Astrocyte (in vitro differentiated cells and primary cell): ENCODE data around the gene DTNA. TPM values are rescaled to one million over a fixed set of nuclear protein-coding genes. Genes with fewer than 3 reads are reported as not detected.

Source experiments
- DNase-seq: peaks from one replicate; pipeline ENCODE4 v3.0.0-alpha.2; 2010; ENCODE audit warnings: low read depth
- FAIRE-seq: peaks from 2 replicates; lab custom pipeline; 2011; peaks lifted over from hg19 to GRCh38; lab: Jason Lieb, UNC
- H2AFZ ChIP-seq: 2 replicates; pipeline ENCODE4 v1.6.0; 2012; ENCODE audit warnings: low read depth, low read length, inconsistent platforms
- H3K27ac ChIP-seq: 2 replicates; pipeline ENCODE4 v1.5.1; 2011; ENCODE audit warnings: low read depth, low read length, inconsistent platforms
- H3K27me3 ChIP-seq: 2 replicates; pipeline ENCODE4 v1.6.0; 2011; ENCODE audit warnings: low read length, inconsistent platforms; ENCODE audit not compliant: insufficient read depth
- H3K36me3 ChIP-seq: 2 replicates; pipeline ENCODE4 v1.5.1; 2011; ENCODE audit warnings: low read length, inconsistent platforms; ENCODE audit not compliant: insufficient read depth
- H3K4me1 ChIP-seq: 2 replicates; pipeline ENCODE4 v1.5.1; 2011; ENCODE audit warnings: low read length, inconsistent platforms; ENCODE audit not compliant: insufficient read depth
- H3K4me2 ChIP-seq: 2 replicates; pipeline ENCODE4 v1.6.0; 2012; ENCODE audit warnings: low read length, inconsistent platforms
- H3K4me3 ChIP-seq: 2 replicates; pipeline ENCODE4 v1.5.1; 2011; ENCODE audit warnings: low read depth, mild to moderate bottlenecking, low read length, inconsistent platforms; ENCODE audit not compliant: insufficient read depth
- H3K79me2 ChIP-seq: 2 replicates; pipeline ENCODE4 v1.6.0; 2012; ENCODE audit warnings: mild to moderate bottlenecking, low read length, inconsistent platforms; ENCODE audit not compliant: insufficient read depth
- H3K9ac ChIP-seq: 2 replicates; pipeline ENCODE4 v1.6.0; 2012; ENCODE audit warnings: mild to moderate bottlenecking, low read length, inconsistent platforms
- H3K9me3 ChIP-seq: 2 replicates; pipeline ENCODE4 v1.5.1; 2012; ENCODE audit warnings: low read depth, mild to moderate bottlenecking, low read length, inconsistent platforms; ENCODE audit not compliant: insufficient read depth
- H4K20me1 ChIP-seq: 2 replicates; pipeline ENCODE4 v1.6.0; 2012; ENCODE audit warnings: low read length, inconsistent platforms; ENCODE audit not compliant: insufficient read depth
- H3K27ac Mint-ChIP-seq: one replicate; pipeline ENCODE4 v1.8.0; 2021; ENCODE audit warnings: mild to moderate bottlenecking, mixed read lengths; ENCODE audit not compliant: unreplicated experiment
- H3K27me3 Mint-ChIP-seq: one replicate; pipeline ENCODE4 v1.8.0; 2021; ENCODE audit warnings: low read depth, mixed read lengths; ENCODE audit not compliant: unreplicated experiment
- H3K36me3 Mint-ChIP-seq: one replicate; pipeline ENCODE4 v1.8.0; 2021; ENCODE audit warnings: low read depth, mixed read lengths; ENCODE audit not compliant: unreplicated experiment
- H3K4me1 Mint-ChIP-seq: one replicate; pipeline ENCODE4 v1.8.0; 2021; ENCODE audit warnings: low read depth, mixed read lengths; ENCODE audit not compliant: unreplicated experiment
- H3K4me3 Mint-ChIP-seq: one replicate; pipeline ENCODE4 v1.8.0; 2021; ENCODE audit warnings: mild to moderate bottlenecking, moderate library complexity, mixed read lengths; ENCODE audit not compliant: unreplicated experiment
- H3K9me3 Mint-ChIP-seq: one replicate; pipeline ENCODE4 v1.8.0; 2021; ENCODE audit warnings: mild to moderate bottlenecking, mixed read lengths; ENCODE audit not compliant: unreplicated experiment
- EZH2 ChIP-seq: IDR thresholded peaks from 2 replicates; pipeline ENCODE4 v1.6.1; 2012; ENCODE audit warnings: mild to moderate bottlenecking, low read length, inconsistent platforms; ENCODE audit not compliant: insufficient read depth
- total RNA-seq: library from RNA; stranded (reverse); gene quantifications from 2 replicates; pipeline ENCODE4 v1.2.1, GENCODE V29; 2021
- TF ChIP-seq, protein P1 (sequence below): IDR thresholded peaks from 2 replicates; pipeline ENCODE4 v1.5.1; 2011; ENCODE audit warnings: low read depth, mild to moderate bottlenecking, inconsistent platforms, low read length, moderate library complexity; ENCODE audit not compliant: insufficient read depth

Gene DTNA
- total RNA-seq, 1 donor from 2014 or later = 41.1 TPM

DNA sequence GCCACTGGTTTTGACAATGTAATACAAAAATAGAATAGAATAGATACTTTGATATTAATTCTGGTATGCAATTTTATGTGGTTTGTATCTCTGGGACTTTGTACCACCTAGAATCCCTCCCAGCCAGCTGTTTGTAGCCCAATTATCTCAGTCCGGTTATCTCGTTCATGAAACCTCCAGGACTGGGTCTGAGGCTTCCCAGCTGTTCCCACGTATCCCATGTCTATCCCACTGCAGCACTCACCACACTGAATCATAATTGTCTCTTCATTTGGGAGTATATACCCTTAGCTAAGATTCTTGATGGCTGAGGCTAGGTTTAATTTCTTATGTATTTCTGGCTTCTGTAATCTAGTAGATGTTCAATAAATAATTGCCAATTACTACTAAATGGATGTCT, 226.7 kb downstream of the DTNA start:
- H3K4me2 ChIP-seq = no peak overlapping the region
- no peaks in the 10 kb centered on the region for H3K9me3 Mint-ChIP-seq
- no peaks in the 10 kb centered on the region for H3K27me3 ChIP-seq

DNA sequence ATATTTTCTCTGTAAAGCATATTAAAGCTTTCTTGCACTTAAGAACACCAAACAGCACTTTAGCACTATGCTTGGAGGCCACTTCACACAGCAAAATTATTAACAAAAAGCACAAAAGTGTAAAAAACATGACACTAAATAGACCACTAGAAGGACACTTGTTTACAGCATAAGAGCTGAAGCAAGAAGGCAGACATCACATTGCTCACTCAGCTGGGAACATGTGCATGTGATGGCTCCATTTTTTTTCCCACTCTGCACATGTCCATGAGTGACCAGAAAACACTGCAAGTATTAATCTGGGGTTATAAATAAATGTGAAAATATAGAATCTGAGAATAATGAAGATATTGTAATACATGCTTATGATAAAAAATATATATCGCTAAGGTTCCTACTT, 228.0 kb downstream of the DTNA start:
- H3K4me3 Mint-ChIP-seq = no peak overlapping the region
- H3K4me1 Mint-ChIP-seq = peaks cover 21% of the 10 kb centered on the region
- H3K27me3 Mint-ChIP-seq = no peaks in the 10 kb centered on the region
- H3K27ac ChIP-seq = no peak overlapping the region
- TF ChIP-seq, protein P1, sequence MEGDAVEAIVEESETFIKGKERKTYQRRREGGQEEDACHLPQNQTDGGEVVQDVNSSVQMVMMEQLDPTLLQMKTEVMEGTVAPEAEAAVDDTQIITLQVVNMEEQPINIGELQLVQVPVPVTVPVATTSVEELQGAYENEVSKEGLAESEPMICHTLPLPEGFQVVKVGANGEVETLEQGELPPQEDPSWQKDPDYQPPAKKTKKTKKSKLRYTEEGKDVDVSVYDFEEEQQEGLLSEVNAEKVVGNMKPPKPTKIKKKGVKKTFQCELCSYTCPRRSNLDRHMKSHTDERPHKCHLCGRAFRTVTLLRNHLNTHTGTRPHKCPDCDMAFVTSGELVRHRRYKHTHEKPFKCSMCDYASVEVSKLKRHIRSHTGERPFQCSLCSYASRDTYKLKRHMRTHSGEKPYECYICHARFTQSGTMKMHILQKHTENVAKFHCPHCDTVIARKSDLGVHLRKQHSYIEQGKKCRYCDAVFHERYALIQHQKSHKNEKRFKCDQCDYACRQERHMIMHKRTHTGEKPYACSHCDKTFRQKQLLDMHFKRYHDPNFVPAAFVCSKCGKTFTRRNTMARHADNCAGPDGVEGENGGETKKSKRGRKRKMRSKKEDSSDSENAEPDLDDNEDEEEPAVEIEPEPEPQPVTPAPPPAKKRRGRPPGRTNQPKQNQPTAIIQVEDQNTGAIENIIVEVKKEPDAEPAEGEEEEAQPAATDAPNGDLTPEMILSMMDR = no peak
- TF ChIP-seq EZH2 = no peak
- H3K36me3 ChIP-seq = no peaks in the 10 kb centered on the region
- no peak overlapping the region for H3K27ac Mint-ChIP-seq
- no peak for DNase-seq
- H3K4me3 ChIP-seq = no peak overlapping the region
- no peak for FAIRE-seq
- H3K4me1 ChIP-seq = peaks cover 3% of the 10 kb centered on the region
- no peaks in the 10 kb centered on the region for H3K9me3 ChIP-seq
- H4K20me1 ChIP-seq = no peaks in the 10 kb centered on the region
- no peaks in the 10 kb centered on the region for H3K27me3 ChIP-seq
- no peaks in the 10 kb centered on the region for H3K9me3 Mint-ChIP-seq
- no peak overlapping the region for H3K4me2 ChIP-seq
- no peak overlapping the region for H3K9ac ChIP-seq
- no peaks in the 10 kb centered on the region for H3K79me2 ChIP-seq
- no peaks in the 10 kb centered on the region for H3K36me3 Mint-ChIP-seq
- H2AFZ ChIP-seq = no peak overlapping the region

More for the DNA sequence above, 226.7 kb downstream of the DTNA start:
- Mint-ChIP-seq H3K4me3 (no peak overlapping the region), H3K36me3 (no peaks in the 10 kb centered on the region), H3K4me1 (peaks cover 14% of the 10 kb centered on the region), H3K27ac (no peak overlapping the region), H3K27me3 (no peaks in the 10 kb centered on the region)
- Histone ChIP-seq H3K9ac (no peak overlapping the region), H3K4me3 (no peak overlapping the region), H3K4me1 (no peaks in the 10 kb centered on the region), H3K36me3 (no peaks in the 10 kb centered on the region), H3K79me2 (no peaks in the 10 kb centered on the region), H3K27ac (no peak overlapping the region), H3K9me3 (no peaks in the 10 kb centered on the region), H2AFZ (no peak overlapping the region), H4K20me1 (no peaks in the 10 kb centered on the region)
- TF ChIP-seq EZH2 = no peak
- TF ChIP-seq, protein P1 = no peak
- DNase-seq = no peak
- no peak for FAIRE-seq
